Mesodermal cell (in vitro differentiated cells): ENCODE data around the gene BMP3.

Experiments
- H3K27ac ChIP-seq: 2 replicates; pipeline ENCODE4 v1.7.0; 2013; ENCODE audit warnings: mild to moderate bottlenecking, low read depth, low read length, moderate library complexity; ENCODE audit not compliant: severe bottlenecking
- H3K36me3 ChIP-seq: 2 replicates; pipeline ENCODE4 v1.7.1; 2013; ENCODE audit warnings: mild to moderate bottlenecking, low read length, moderate library complexity; ENCODE audit not compliant: control insufficient read depth, insufficient read depth
- H3K4me1 ChIP-seq: one replicate; pipeline ENCODE4 v1.7.1; 2013; ENCODE audit warnings: mild to moderate bottlenecking, low read length; ENCODE audit not compliant: insufficient read depth, control insufficient read depth, poor library complexity, severe bottlenecking
- H3K4me3 ChIP-seq: 2 replicates; pipeline ENCODE4 v1.7.0; 2013; ENCODE audit warnings: low read length, control low read depth, mild to moderate bottlenecking; ENCODE audit not compliant: insufficient read depth, poor library complexity, severe bottlenecking; ENCODE audit errors: extremely low read depth
- H3K9me3 ChIP-seq: 2 replicates; pipeline ENCODE4 v1.7.1; 2013; ENCODE audit warnings: mild to moderate bottlenecking, low read length, moderate library complexity; ENCODE audit not compliant: control insufficient read depth
- WGBS, 2 experiments: methylation state at CpG; one replicate each; pipeline ENCODE4 v1.1.5; 2013; ENCODE audit warnings: missing lambda C conversion rate in 2 of 2; ENCODE audit not compliant: insufficient coverage in 2 of 2; 5-methylcytosine and 5-hydroxymethylcytosine counted together

BMP3 gene

GRCh38 chr4:81049330-81049729, 18.8 kb downstream of the BMP3 start:
- Histone ChIP-seq H3K27ac (no peak overlapping the region), H3K4me1 (no peaks in the 10 kb centered on the region), H3K36me3 (no peaks in the 10 kb centered on the region), H3K9me3 (no peaks in the 10 kb centered on the region), H3K4me3 (no peak overlapping the region)
- 100% methylated on average over 1 to 2 of the region's 4 CpGs for WGBS, 2 experiments

GRCh38 chr4:81049907-81050306, 19.4 kb downstream of the BMP3 start:
- H3K4me1 ChIP-seq = no peaks in the 10 kb centered on the region
- no peak overlapping the region for H3K4me3 ChIP-seq
- H3K9me3 ChIP-seq = no peaks in the 10 kb centered on the region
- no peaks in the 10 kb centered on the region for H3K36me3 ChIP-seq
- no peak overlapping the region for H3K27ac ChIP-seq
- 90 to 93% methylated on average over 3 of the region's 3 CpGs for WGBS, 2 experiments

DNA sequence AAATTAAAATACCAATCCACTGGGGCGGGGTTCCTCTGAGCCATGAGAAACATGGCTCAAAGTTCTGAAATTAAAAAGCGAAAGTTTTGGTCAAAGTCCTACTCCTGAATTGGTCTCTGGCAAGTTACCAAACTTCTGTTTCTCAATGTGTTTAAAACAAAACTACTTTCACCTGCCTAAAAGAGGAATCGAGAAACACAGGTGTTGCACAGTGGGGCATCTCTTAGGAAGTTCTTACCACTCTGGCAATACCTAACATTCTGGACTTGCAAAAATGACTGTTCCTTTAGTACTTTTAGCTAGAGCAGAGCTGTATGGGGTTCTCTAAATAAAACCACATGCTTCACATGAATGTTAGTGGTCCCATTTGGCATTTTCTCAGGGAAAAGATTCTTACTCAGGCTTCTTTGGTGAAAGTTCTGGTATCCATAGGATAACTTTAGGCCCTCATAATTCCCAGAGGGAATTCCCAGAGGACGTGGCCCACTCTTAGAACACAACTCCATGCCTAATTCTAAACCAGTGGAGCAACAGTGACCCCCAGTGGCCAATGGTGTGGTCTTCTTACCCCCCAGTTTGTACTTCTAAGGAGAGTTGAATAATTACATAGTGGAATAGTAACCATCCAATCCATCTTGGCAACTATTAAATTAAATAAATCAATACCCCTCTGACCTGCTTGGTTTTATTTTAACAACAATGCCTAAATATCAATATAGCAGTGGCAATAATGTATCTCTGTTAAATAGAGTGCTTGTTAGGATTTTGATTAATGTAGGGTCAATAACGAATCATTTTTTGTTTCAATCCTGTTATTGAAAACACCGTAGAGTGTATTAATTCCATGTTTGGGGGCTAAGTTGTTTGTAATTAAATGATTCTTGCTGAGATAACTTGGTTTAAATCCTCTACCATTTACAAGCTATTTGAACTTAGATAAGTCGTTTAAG, 21.9 kb downstream of the BMP3 start:
- Histone ChIP-seq H3K4me1 (no peaks in the 10 kb centered on the region), H3K36me3 (no peaks in the 10 kb centered on the region), H3K4me3 (no peak overlapping the region), H3K9me3 (no peaks in the 10 kb centered on the region), H3K27ac (no peak overlapping the region)
- WGBS, 2 experiments = 53 to 77% methylated on average over 3 of the region's 7 CpGs

DNA sequence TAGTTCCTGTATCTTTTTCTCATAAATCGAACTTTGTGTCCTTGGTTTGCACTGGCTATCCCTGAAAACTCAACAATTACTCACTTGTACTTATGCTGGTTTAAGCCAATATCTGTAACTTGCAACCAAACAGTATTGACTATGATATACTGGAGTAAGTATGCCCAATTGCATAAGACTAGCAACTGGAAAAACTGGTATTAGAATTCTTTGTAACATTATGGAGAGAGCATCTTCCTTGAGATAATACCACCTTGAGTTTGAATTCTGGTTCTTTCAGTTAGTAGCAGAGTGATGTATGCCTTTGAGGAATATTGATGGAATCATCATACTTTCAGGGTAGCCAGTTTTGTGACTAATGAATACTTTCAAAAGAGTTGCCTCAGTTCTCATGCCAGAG, 28.1 kb downstream of the BMP3 start:
- Histone ChIP-seq H3K4me1 (no peaks in the 10 kb centered on the region), H3K9me3 (no peaks in the 10 kb centered on the region), H3K27ac (no peak overlapping the region), H3K36me3 (no peaks in the 10 kb centered on the region), H3K4me3 (no peak overlapping the region)
- WGBS, 2 experiments = 50% methylated on average over 1 of the region's 1 CpG; no CpG with 5 or more reads in 1 of the 2 experiments

DNA sequence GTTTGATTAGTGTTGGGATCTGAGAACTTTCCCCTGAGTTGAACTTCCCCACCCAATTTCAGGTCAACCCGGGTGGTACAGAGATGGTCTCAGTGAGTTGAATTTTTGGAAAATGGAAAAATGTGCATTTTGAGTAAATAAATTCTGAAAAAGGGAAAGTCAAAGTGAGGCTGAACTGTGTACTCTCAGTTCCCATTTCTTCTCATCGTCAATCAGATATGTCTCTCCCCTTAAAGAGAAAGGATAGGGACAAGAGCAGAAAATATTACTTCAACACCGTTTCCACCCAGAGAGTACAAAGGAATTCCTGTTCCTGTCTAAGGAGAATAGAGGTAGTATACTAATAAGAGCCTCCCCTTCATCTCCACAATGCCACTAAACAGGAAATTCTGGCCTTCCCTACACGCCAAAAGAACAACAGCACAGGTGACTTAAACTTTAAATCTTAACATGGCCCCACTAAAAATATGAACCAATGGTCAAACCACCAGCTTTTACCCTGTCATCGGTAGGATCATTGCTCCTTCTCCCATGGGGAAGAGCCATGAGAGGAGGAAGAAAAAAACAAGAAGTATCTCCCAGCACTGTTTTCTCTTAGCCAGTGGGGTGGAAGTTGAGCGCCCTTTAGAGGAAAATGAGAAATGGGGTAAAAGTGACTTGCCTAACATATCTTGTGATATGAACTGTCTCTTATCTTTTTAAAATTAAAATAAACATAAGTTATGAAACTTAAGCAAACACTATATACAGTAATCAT, 30.3 kb downstream of the BMP3 start:
- Histone ChIP-seq H3K4me1 (no peaks in the 10 kb centered on the region), H3K36me3 (no peaks in the 10 kb centered on the region), H3K9me3 (no peaks in the 10 kb centered on the region), H3K27ac (no peak overlapping the region), H3K4me3 (no peak overlapping the region)
- WGBS, 2 experiments = no CpG with 5 or more reads among the region's 6 CpGs

- Histone ChIP-seq H3K36me3 (no peaks in the 10 kb centered on the region), H3K4me3 (no peak overlapping the region), H3K4me1 (no peaks in the 10 kb centered on the region), H3K27ac (no peak overlapping the region), H3K9me3 (no peaks in the 10 kb centered on the region)
Observed at GRCh38 chr4:81061344-81061730, 30.8 kb downstream of the BMP3 start.

DNA sequence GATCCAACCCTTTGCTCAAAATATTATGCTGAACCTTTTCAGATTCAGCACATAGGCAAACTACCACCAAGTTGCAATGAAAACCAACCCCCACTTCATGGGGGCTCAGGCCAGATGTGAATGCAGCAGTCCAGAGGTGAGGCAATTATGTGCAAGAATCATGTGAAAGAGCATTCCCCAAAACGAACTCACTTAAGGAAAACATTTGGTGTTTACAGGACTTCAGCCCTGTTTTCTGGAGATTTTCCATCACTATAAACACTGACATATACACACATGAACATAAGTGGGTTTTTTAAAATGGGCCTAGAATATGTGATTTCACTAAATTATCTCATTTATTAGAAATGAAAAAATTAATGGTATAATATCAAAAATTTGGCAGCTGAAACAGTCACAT, 31.5 kb downstream of the BMP3 start:
- Histone ChIP-seq H3K36me3 (no peaks in the 10 kb centered on the region), H3K4me1 (no peaks in the 10 kb centered on the region), H3K27ac (no peak overlapping the region), H3K4me3 (no peak overlapping the region), H3K9me3 (no peaks in the 10 kb centered on the region)
- 60 to 80% methylated on average over 1 of the region's 1 CpG for WGBS, 2 experiments

DNA sequence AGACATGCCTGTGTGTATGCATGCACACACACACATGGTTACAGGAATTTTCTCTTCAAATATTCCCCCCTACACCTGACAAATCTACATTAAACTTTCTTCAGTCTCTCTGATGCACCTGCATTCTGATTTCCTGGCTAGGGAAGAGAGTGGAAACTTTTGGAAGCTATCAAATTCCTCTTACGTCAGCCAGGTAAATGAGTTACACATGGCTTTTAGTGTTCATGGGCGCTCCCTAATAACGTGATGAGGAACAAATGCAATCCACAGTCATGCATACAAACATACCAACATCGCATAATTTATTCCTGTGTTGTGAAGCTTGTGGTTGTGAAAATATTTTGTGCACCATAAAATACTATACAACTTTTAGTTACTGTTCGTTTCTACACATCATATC, 34.9 kb downstream of the BMP3 start:
- Histone ChIP-seq H3K36me3 (no peaks in the 10 kb centered on the region), H3K4me3 (no peak overlapping the region), H3K9me3 (no peaks in the 10 kb centered on the region), H3K27ac (no peak overlapping the region), H3K4me1 (no peaks in the 10 kb centered on the region)
- WGBS, 2 experiments = 80% methylated on average over 2 of the region's 5 CpGs; no CpG with 5 or more reads in 1 of the 2 experiments

DNA sequence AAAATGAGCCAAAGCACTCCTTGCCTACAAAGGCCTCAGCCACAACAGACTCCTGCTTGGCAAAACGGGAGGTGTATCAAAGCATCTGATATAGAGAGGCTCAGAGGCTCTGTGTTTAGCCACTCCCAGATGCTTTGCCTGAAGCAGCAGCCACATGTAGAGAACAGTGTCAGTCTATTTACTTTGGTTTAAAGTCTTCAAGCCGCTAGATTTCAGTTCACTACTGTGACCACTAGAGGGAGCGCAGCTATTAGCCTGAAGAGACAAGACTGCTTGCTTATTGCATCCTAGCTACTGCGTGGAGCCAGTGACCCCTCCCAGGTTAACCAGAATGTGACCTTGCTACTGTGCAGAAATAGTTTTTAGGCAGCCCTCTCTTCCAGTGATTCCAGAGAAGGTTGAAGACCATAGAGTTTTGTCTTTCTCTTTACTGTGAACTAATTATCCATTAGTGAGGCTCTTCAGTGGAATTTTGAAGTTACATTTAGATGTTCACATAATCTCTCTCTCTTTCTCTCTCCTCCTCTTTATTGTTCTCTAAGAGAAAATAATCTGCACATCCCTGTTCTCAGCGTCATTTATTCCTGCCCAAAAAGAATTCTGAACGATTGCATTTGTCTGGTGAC, 39.3 kb downstream of the BMP3 start:
- H3K4me1 ChIP-seq = no peaks in the 10 kb centered on the region
- H3K9me3 ChIP-seq = no peaks in the 10 kb centered on the region
- WGBS, 2 experiments = 0 to 7% methylated on average over 4 to 6 of the region's 6 CpGs
- H3K27ac ChIP-seq = no peak overlapping the region
- no peak overlapping the region for H3K4me3 ChIP-seq
- H3K36me3 ChIP-seq = no peaks in the 10 kb centered on the region

- H3K9me3 ChIP-seq = no peaks in the 10 kb centered on the region
- no peaks in the 10 kb centered on the region for H3K4me1 ChIP-seq
- H3K27ac ChIP-seq = no peak overlapping the region
- H3K36me3 ChIP-seq = no peaks in the 10 kb centered on the region
- WGBS, 2 experiments = no CpG with 5 or more reads among the region's 2 CpGs
- no peak overlapping the region for H3K4me3 ChIP-seq
Observed at GRCh38 chr4:81071013-81071412, 40.5 kb downstream of the BMP3 start.
